Activated CD4-positive, alpha-beta T cell treated with anti-CD3 and anti-CD28 coated beads for 24 hours (primary cell): ENCODE measurements around the gene QSOX1.
"Not testable (repeated sequence)": the region's sequence is repeated elsewhere in the genome, so short reads cannot be mapped to it uniquely, and the experiment has no call there.

ENCODE experiments used
- DNase-seq, 2 donors: peaks; one replicate each; pipeline ENCODE4 v3.0.0-alpha.2; 2020; ENCODE audit warnings: low read depth in 2 of 2

QSOX1 gene

DNA sequence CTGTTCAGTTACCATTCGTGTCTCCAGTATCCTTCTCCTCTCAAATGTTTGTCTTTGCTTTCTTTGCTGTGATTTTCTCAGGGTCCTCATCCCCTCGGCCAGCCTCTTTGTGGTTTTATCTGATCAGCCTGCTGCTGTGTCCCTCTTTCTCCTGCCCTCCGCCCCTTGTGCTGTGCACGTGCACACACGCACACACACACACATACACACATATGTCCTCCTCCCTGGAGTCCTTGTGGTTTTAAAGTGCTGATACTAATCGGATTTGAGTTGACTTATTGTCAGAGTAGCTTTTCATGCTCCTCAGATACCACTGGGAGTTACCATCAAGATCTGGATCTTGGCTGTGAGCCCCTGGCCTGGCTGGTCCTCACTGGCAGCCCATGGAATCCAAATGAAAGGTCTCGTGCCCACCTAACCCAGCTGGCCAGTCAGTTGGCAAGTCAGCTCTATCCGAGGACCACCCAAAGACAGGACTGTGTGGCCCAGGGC, 34.1 kb downstream of the QSOX1 start:
- no peak for DNase-seq

DNA sequence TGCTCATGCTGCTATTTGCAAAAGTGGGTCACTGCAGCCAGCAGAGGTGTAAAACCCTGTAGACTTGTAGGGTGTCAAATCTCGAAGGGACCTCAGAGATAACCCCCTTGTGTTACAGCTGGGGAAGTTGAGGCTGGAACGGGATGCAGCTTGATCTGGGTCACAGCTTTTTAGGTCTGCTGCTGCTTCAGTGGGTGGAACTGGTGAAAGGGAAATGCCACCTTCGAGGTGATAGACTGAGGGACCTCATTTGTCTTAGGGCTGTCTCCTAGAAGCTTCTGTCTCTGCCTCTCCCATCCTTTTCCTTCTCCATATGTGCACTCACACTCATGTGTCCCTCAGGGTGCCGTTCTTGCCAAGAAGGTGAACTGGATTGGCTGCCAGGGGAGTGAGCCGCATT, 35.4 kb downstream of the QSOX1 start:
- DNase-seq, result no peak

DNA sequence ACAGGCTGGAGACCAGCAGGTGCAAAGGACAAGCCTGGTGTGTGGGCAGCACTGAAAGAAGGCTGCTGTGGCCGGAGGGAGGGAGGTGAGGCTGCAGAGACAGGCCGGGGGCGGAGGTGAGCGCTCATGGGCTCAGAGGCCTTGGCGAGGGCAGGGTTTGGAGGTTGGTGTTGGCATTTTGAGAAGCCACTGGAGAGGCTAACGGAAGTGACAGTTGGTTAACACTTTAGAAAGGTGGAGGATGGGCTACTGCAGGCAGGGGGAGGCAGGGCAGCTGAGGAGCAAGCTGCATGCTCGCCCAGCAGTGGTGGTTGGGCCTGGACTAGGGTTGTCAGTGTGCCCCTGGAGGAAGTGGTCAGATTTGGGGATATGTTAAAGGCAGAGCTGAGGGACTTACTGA, 37.5 kb downstream of the QSOX1 start:
- DNase-seq, result no peak

DNA sequence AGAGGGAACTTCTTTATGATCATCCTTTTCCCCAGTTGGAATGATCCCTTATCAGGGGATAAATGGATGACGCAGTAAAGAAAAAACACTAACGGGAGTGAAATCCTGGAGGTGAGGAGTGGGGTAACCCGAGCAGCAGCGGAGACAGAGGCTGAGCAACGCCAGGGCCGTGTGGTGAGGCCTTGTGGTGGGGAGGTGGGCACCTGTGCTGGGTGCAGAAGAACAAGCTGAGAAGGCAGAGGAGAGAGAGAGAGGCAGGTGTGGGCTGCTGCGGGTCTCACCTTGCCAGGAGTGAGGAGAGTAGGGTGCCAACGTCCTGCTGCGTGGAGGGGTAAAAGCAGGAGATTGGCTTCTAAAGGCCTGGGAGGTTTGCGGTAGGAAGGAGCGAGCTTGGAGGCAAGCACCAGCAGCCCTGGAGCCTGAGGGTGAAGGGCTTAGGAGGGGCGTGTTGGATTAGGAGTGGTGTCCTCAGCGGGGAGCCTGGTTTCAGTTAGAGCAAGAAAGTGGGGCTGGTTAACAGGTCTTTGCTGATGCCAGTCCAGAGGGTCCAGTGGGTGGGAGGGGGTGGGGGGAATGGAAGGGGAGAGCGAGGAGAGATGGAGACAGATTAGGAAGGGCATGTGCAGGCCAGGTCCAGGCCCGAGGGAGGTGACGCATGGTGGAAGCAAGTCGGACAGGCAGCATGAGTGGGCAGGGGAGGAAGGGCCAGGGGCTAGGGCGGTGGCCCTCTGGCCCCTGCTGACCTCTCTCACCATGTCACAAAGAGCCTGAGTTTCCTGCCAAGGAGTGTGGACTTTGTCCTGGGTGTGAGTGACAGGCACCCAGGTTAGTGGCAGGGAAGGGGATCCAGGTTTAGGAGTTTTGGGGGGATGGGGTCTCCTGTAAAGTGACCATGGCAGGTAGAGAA, 38.7 kb downstream of the QSOX1 start:
- no peak for DNase-seq

DNA sequence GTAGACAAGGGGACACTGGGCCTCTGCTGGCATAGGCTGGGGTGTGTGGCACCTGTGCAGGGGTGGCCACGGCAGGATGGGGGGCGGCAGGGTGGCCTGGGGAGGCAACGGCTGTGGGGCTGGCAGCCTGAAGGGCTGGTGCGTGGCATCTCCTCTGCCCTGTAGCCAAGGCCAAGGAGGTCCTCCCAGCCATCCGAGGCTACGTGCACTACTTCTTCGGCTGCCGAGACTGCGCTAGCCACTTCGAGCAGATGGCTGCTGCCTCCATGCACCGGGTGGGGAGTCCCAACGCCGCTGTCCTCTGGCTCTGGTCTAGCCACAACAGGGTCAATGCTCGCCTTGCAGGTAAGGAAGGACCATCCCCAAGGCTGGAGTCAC, 39.4 kb downstream of the QSOX1 start:
- DNase-seq, result no peak

DNA sequence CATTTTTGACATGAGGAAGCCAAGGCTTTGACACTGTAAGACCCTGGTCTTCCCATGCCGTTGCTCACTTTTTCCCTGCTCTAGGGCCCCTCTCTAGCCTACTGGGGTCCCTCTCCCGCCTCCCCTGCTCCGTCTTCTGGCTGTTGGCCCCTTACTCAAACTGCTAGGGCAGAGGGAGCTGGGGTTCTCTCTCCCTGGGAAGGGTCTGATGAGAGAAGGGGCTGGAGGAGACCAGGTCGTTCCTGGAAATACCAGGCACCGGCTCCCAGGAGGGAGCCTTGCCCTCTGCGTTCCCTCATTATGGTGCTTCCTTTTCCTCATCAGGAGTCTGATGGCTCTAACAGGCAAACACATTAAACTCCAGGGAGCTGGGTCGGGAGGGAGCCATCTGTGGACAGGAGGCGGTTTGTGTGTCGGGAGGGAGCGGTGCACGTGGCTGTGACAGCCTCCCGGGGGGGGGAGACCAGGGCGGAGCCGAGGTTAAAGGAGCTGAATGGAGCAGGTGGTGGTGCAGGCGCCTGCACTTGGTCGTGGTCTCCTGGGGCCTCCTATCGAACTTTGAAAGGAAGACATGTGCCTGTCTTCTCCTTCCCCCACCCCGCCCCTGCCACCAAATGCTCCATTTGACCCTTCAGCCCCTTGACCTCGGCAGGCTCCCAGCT, 40.0 kb downstream of the QSOX1 start:
- DNase-seq, result no peak

DNA sequence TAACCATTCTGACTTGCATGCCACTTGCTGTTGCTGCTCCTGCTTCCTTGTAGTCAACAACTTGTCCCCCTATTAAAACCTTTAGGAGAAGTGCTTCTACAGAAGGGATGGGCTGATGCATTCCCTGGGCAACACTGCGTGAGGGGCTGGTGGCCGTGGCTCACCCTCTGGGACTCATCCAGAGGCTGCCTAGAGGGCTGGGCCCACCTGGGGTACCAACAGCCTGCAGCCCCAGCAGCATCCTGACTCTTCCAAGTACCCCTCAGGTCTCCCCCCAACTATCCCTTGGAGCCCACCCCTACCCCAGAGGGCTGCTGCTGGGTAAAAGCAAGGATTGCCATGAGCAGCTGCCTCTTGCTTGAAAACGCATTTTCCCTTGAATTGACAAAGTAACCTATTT, 40.7 kb downstream of the QSOX1 start:
- no peak for DNase-seq

DNA sequence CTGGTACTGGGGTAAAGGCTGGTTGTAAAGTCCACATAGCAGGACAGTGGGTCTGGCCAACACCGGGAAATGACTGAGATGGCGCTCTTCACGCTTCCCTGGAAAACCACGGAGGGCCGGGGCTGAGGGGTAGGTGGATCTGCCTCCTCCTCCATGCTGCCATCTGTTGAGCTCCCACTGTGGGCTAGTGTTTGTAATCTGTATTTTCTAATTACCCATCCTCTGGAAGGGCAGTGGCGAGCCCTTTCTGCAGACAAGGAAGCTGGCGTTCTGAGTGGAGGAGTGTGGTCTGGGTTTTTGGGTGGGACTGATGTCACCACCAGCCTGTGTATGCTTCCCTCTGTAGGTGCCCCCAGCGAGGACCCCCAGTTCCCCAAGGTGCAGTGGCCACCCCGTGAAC, 41.2 kb downstream of the QSOX1 start:
- no peak for DNase-seq

DNA sequence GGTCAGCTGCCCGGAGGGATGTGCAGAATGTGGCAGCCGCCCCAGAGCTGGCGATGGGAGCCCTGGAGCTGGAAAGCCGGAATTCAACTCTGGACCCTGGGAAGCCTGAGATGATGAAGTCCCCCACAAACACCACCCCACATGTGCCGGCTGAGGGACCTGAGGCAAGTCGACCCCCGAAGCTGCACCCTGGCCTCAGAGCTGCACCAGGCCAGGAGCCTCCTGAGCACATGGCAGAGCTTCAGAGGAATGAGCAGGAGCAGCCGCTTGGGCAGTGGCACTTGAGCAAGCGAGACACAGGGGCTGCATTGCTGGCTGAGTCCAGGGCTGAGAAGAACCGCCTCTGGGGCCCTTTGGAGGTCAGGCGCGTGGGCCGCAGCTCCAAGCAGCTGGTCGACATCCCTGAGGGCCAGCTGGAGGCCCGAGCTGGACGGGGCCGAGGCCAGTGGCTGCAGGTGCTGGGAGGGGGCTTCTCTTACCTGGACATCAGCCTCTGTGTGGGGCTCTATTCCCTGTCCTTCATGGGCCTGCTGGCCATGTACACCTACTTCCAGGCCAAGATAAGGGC, 41.9 kb downstream of the QSOX1 start:
- no peak for DNase-seq

DNA sequence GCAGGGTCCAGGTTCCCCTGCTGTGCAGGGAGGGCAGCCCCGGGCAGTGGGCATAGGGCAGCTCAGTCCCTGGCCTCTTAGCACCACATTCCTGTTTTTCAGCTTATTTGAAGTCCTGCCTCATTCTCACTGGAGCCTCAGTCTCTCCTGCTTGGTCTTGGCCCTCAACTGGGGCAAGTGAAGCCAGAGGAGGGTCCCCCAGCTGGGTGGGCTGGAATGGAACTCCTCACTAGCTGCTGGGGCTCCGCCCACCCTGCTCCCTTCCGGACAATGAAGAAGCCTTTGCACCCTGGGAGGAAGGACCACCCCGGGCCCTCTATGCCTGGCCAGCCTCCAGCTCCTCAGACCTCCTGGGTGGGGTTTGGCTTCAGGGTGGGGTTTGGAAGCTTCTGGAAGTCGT, 42.6 kb downstream of the QSOX1 start:
- no peak for DNase-seq

DNA sequence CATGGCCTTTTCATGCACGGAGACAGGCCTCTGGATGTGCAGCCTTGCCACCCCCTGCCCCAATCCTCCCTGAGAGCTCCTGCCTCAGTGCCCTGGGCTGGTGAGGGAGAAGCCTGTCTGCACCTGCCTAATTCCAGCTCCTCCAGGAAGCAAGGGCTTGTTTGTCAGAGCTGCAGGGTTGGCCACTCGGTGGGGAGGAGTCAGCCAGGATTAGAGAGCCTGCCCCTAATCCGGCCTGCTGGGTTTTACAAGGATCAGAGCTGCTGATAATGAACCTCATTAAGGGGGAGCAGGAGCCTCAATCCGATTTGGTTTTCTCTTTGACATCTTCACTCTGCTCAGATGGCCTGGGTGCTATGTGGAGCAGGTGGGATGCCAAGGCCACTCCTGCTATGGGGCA, 43.5 kb downstream of the QSOX1 start:
- DNase-seq, result no peak

DNA sequence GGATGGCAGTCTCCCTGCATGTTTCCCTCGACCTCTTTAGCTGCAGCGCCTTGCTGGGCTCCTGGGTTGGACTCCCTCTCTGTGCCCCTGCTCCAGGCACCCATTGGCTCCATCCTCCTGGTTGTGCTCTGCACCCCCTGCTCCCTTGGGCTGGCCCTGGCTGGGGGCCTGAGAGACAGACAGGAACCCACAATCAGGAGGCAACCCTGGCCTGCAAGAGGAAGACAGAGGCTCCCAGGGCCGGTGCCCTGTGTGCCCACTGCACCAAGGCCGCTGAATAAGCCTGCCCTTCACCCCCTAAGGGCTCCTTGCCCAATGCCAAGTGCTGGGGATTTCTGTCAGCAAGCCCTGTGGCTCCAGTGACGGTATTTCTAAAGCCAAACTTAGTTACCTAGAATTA, 43.9 kb downstream of the QSOX1 start:
- no peak for DNase-seq

DNA sequence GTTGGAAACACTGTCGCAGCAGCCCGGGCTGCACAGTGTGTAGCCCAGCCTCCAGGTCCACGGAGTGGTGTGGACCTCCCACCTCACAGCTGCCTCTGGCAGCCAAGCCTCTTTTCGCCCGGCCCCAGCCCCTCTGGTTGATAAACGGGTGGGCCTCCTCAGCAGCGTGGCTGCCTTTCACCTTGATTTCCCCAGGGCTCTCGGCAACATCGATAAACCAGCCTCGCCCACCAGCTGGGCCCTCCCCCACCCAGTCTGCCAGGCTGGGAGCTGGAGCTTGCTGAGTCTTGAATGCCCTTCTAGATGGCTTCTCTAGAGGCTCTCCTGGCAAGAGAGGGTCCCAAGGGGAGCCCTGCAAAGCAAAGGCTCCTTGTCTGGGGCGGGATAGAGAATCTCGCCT, 44.3 kb downstream of the QSOX1 start:
- DNase-seq, result no peak

DNA sequence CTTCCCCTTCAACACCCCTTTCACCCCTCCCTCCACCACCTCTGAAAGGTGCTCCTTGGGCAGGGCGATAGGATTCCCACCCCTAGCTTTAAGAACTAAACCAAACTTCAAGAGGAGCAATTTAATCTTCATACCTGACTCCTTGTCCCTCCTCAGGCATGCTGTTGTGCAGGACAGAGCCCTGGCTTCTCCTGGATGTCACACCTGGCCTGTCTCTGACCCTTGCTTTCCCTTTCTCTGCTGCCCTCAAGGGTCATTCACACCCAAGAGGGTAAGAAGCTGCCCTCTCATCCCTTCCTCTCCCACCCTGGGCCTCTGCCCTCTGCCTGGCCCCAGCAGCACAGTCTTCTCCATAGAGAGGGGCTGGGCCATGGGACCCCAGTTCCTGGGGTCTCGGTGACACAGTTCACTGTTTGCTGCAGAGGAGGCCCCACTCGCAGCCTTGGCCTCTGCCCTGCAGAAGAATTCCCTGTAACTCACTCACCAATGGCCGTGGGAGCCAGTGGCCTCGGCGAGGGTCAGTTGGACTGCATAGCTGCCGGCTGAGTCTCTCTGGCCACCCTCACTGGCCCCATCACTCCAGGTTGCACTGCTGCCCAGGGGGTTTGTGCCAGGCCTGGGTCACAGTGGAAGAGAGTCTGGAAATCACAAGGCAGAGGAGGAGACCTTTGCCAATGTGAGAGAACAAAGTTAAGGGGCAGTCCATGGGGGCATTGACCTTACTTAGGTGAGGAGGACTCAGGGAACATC, 47.0 kb downstream of the QSOX1 start:
- no peak for DNase-seq

DNA sequence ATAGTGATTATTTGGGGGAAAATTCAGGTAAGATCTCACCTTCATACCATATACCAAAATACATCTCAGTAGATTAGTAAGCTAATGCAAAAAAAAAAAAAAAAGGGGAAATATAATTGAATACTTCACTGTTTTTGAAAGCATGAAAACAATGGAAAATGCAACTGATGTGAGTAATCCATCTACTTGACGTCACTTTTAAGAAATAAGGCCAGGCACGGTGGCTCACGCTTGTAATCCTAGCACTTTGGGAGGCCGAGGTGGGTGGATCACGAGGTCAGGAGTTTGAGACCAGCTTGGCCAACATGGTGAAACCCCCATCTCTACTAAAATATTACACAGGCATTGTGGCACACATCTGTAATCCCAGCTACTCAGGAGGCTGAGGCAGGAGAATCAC, 47.9 kb downstream of the QSOX1 start:
- not testable (repeated sequence) for DNase-seq

DNA sequence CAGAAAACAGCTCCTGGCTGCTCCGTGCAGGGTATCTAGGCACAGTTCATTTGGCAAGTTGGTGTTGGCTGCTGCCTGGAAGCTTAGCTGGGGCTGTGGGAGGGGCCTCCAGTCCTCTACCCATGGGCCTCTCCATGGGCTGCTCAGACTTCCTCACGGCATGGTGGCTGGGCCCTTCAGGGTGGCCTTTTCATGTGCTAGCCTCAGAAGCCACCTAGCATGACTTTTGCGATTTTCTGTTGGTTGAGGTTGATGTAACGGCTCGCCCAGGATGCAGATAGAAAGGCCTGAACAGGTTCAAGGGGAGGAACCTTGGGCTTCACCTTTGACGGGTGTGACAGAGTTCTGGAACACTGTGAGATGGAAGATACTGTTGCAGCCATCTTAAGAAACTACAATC, 49.6 kb downstream of the QSOX1 start:
- DNase-seq, result no peak

DNA sequence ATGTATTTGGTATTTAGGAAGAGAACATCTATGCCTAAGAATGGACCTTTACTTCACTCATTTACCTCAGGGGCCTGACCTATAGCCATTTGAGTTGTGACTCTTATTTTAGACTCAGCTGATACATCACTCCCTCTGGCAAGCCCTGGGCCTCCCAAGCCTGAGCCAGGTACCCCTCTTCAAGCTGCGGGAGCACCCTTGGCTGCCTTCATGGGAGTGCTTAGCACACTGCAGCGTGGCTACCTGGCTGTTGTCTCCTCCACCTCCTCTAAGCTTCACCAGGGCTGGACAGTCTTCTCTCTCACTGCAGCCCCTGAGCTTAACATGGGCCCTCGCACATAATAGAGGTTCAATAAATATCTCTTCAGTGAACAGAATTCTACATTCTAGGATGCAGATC, 51.9 kb downstream of the QSOX1 start:
- no peak for DNase-seq

DNA sequence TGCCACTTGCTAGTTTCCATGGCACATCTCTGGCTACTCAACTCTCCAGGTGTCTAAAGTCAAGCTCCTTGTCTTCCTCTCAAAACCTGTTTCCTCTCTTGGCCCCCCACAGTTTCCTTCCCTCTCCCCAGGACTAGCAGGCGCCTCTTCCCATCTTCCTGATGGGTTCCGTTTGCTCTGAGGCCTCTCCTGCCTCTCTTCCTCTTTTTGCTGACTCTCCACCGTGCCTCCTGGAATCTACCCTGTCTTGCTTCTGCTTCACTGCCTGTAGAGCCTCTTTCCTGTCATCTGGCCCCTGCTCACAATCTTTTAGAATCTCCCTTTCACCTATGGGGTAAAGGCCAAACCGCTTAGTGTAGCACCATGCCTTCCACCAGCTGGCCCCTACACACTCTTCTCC, 53.6 kb downstream of the QSOX1 start:
- no peak for DNase-seq

DNA sequence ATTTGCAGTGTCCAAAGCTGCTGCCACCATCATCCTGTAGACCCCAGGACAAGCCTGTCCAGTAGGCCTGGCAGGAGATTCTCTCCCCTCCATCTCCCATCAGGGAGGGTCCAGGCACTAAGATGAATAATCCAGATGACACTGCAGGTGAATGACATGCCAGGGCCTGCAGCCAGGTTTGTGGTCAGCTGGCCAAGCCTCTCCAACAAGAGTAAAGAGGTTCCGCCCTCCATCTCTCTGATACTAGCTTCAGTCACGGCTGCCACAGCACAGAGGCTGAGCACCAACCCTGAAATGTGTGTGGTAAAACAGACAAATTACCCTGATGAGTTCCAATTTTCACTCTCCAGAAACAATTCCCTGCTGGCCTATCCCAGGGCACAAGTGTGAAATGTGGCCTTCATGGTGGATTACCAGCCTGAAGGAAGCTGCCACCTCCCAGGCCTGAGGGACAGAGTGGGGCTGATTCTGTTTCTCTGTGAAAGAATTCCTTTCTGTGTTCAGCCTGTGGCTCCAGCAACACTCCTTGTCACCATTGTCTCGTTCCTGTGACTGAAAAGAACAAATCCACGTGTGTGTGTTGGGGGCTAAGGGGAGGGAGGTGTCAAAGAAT, 55.4 kb downstream of the QSOX1 start:
- no peak for DNase-seq

DNA sequence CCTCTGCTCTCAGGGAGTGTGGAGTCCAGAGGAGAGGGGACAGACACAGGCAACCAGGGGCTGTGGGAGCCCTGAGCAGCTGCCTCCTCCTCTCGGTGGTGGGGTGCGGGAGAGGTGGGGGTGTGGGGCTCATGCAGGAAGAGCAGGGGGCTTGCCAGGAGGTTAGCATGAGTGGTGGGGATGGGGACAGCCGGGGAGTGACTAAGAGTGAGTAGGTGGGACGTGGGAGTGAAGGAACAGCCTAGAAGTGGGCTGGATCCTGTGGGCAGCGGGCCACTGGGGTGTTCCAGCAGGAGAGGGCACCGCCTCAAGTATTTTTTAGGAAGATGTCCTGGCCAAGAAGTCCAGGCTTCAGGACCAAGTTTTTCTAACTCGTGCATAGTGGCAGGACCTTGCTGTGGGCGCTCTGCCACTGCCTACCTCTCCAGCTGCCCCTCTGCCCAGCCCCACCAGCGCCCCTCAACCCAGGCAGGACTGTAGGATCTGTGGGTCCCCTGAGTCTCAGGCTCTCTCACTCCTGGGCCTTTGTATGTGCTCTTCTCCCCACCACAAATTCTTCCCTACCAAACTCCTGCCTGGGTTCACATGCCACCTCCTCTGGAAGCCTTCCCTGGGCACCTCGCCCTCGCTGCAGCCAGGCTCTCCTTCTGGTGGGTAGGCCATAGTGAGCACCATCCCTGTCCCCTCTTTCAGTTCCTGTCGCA, 56.6 kb downstream of the QSOX1 start:
- no peak for DNase-seq

DNA sequence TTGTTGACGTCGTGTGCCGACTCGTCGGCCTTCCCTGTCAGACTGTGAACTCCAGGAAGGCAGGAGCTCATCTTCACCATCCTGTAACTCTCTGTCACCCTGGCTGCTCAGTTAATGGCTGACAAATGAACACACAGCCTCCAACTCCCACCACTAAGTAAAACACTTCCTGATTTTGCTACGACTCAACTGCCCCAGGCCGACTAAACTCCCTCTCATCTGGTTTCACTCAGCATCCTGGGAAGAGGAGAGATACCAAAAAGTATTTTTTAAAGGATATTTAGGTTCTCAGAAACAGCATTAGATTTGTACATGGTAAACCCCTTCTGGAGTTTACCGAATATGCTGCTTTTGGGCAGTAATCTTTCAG, 57.2 kb downstream of the QSOX1 start:
- no peak for DNase-seq
